ENCODE measurements around the gene FAT1. TPM values are rescaled to one million over a fixed set of nuclear protein-coding genes. Genes with fewer than 3 reads are reported as not detected.

Gene FAT1
- total RNA-seq, 1 experiment from 2014 or later, result 172 TPM

- no peak for TF ChIP-seq SMAD3 (CRISPR knock-in tag; IDR thresholded peaks at IDR 0.05; ENCODE audit: borderline replicate concordance)
- no peak for TF ChIP-seq GRHL2 (CRISPR knock-in tag; IDR thresholded peaks at IDR 0.05; ENCODE audit: insufficient replicate concordance, severe bottlenecking)
- TF ChIP-seq ZNF317 (CRISPR knock-in tag; IDR thresholded peaks at IDR 0.05; ENCODE audit: borderline replicate concordance, low read depth), result no peak
- TF ChIP-seq ZNF232 (CRISPR knock-in tag; IDR thresholded peaks at IDR 0.05), result no peak
- TF ChIP-seq NFE2L1 (CRISPR knock-in tag; IDR thresholded peaks at IDR 0.05), result no peak
- no peak for TF ChIP-seq CREB1 (CRISPR knock-in tag; IDR thresholded peaks at IDR 0.05)
- no peak for TF ChIP-seq JAZF1 (CRISPR knock-in tag; IDR thresholded peaks at IDR 0.05)
- TF ChIP-seq USF1 (CRISPR knock-in tag; IDR thresholded peaks at IDR 0.05), result no peak
- TF ChIP-seq EMX1 (CRISPR knock-in tag; IDR thresholded peaks at IDR 0.05), result no peak
- no peak for TF ChIP-seq PREB (CRISPR knock-in tag; IDR thresholded peaks at IDR 0.05; ENCODE audit: borderline replicate concordance)
- no peak for TF ChIP-seq FOXJ3 (CRISPR knock-in tag; IDR thresholded peaks at IDR 0.05; ENCODE audit: borderline replicate concordance)
- no peak for TF ChIP-seq AR (CRISPR knock-in tag; IDR thresholded peaks at IDR 0.05)
These were observed 159.9 kb downstream of the FAT1 start (continued) for GRCh38 chr4:186563761-186564160.

- ATAC-seq (no peak), DNase-seq (ENCODE audit: low spot score) (no peak)
- ChIA-PET POLR2A (no interaction called here), CTCF (no interaction called here)
- no peaks in the 10 kb centered on the region for H3K27me3 Mint-ChIP-seq (ENCODE audit: low read depth)
- H3K36me3 Mint-ChIP-seq, result no peaks in the 10 kb centered on the region
- H3K4me1 Mint-ChIP-seq, result no peaks in the 10 kb centered on the region
- no peak overlapping the region for H3K4me3 Mint-ChIP-seq
- peaks cover 10% of the 10 kb centered on the region for H3K9me3 Mint-ChIP-seq
- no peak overlapping the region for H3K27ac Mint-ChIP-seq
- no peak for TF ChIP-seq NFE2L1 (CRISPR knock-in tag; IDR thresholded peaks at IDR 0.05)
- TF ChIP-seq USF1 (CRISPR knock-in tag; IDR thresholded peaks at IDR 0.05), result no peak
- TF ChIP-seq JAZF1 (CRISPR knock-in tag; IDR thresholded peaks at IDR 0.05), result no peak
- TF ChIP-seq MYBL2 (CRISPR knock-in tag; IDR thresholded peaks at IDR 0.05), result no peak
- no peak for TF ChIP-seq TEAD1 (CRISPR knock-in tag; IDR thresholded peaks at IDR 0.05)
- no peak for TF ChIP-seq ESRRA (CRISPR knock-in tag; IDR thresholded peaks at IDR 0.05; ENCODE audit: borderline replicate concordance)
- no peak for TF ChIP-seq STAT6 (CRISPR knock-in tag; conservative IDR thresholded peaks at IDR 0.05; ENCODE audit: low read depth)
- no peak for TF ChIP-seq ZNF281 (CRISPR knock-in tag; IDR thresholded peaks at IDR 0.05)
- no peak for TF ChIP-seq ATF1 (CRISPR knock-in tag; IDR thresholded peaks at IDR 0.05)
- TF ChIP-seq CDX4 (CRISPR knock-in tag; IDR thresholded peaks at IDR 0.05; ENCODE audit: borderline replicate concordance), result no peak
- no peak for TF ChIP-seq PRDM15 (CRISPR knock-in tag; IDR thresholded peaks at IDR 0.05)
These were observed 161.9 kb downstream of the FAT1 start for GRCh38 chr4:186561748-186562147.

Measured in WTC11 (cell line).